GM12874 (cell line): ENCODE measurements around the gene MNX1.

Experiments
- CTCF ChIP-seq: IDR thresholded peaks from 2 replicates; pipeline ENCODE4 v1.5.1; 2011; ENCODE audit warnings: low read depth, mild to moderate bottlenecking, control low read depth, low read length, moderate library complexity; ENCODE audit not compliant: insufficient read depth

The MNX1 gene

GRCh38 chr7:157041004-157041403 is 30.5 kb upstream of the MNX1 start:
- TF ChIP-seq CTCF: no peak

- no peak for TF ChIP-seq CTCF
Observed at GRCh38 chr7:157037635-157038034, 27.2 kb upstream of the MNX1 start.

- TF ChIP-seq CTCF: no peak
Observed at GRCh38 chr7:157037028-157037427, 26.6 kb upstream of the MNX1 start.

GRCh38 chr7:157035979-157036378 is 25.5 kb upstream of the MNX1 start:
- TF ChIP-seq CTCF: no peak

- no peak for TF ChIP-seq CTCF
Observed at GRCh38 chr7:157035302-157035701, 24.8 kb upstream of the MNX1 start.

- TF ChIP-seq CTCF: no peak
Observed at GRCh38 chr7:157033483-157034473, 23.3 kb upstream of the MNX1 start.

GRCh38 chr7:157032644-157033482 is 22.4 kb upstream of the MNX1 start:
- no peak for TF ChIP-seq CTCF
